Left lobe of liver (tissue), 2 donors: Measurements from ENCODE around the gene PTH2. TPM values are rescaled to one million over a fixed set of nuclear protein-coding genes. Genes with fewer than 3 reads are reported as not detected.
A peak's percentile ranks its signal among the peaks of the same experiment; 100 is the strongest.
"Not testable (repeated sequence)": the region's sequence is repeated elsewhere in the genome, so short reads cannot be mapped to it uniquely, and the experiment has no call there.

Experiments used
- ATAC-seq: fragments of 200-7000 bp; cut with Tn5 transposase; one replicate; pipeline ENCODE4 v1.9.1; 2020; ENCODE audit warnings: mild to moderate bottlenecking, moderate library complexity
- DNase-seq: peaks from one replicate; pipeline ENCODE4 v3.0.0-alpha.2; 2020; ENCODE audit warnings: low spot score
- total RNA-seq: library from RNA; stranded (reverse); gene quantifications from one replicate; pipeline ENCODE4 v1.2.1, GENCODE V29; 2021
- donor health status: DM: no; HTN: no; CAD: no; lungs with moderate emphysema.
- donor health status: DM: no; HTN: yes; CAD: no.

Gene PTH2, protein sequence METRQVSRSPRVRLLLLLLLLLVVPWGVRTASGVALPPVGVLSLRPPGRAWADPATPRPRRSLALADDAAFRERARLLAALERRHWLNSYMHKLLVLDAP
- total RNA-seq: not detected

- no peak for ATAC-seq
- no peak for DNase-seq
These were observed at the start of gene PTH2 for GRCh38 chr19:49423071-49423984. Gene PTH2, minus strand, starts transcription at chr19:49423441. Its CDS starts 102 bp downstream, at chr19:49423339.

GRCh38 chr19:49472936-49473335 lies 49.7 kb upstream of the PTH2 start:
- ATAC-seq: no peak
- no peak for DNase-seq

DNA sequence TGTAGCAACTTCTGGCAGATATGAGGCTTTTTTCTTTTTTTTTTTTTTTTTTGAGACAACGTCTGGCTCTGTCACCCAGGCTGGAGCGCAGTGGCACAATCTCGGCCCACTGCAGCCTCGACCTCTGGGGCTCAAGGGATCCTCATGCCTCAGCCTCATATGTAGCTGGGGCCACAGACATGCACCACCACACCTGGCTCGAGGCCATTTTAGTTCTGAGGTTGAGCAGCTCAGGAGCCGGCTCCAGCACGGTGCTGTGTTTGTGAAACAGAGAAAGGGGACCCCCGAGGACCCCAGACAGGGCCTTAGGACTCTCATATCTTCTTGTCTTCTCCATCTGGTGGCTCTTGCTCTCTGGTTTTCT lies 47.4 kb upstream of the PTH2 start:
- DNase-seq (no peak), ATAC-seq (no peak)

DNA sequence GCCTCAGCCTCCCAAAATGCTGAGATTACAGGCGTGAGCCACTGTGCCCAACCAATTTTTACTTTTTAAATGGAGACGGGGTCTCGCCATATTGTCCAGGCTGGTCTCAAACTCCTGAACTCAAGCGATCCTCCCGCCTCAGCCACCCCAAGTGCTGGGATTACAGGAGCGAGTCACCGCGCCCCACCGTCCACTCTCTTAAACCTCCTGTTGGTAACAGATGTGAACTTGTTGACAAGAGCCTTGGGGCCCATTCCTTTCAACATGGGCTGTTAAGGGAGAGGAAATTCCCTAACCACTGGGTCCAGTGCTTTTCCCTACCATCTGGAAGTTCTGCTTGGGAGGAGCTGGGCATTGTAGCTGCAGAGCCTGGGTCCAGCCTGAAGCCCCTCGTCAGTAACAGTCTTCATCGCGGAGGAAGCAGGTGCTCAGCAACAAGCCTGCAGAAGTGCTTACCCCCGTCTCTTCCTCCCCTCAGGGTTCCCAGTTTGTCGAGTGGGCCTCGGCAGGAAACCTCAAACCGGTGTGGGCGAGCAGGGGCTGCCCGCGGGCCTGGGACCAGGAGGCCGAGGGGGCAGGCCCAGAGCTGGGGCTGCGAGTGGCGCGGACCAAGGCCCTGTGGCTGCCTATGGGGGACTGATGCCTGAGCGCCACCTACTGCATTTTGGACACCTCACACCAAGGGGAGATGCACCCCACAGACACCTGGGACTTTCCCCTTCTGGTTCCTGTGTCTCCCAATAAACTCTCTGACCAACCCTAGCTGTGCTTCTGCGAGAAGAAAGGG lies 46.8 kb upstream of the PTH2 start:
- ATAC-seq (no peak), DNase-seq (no peak)

GRCh38 chr19:49468746-49469447 lies 45.7 kb upstream of the PTH2 start:
- ATAC-seq (no peak), DNase-seq (no peak)

DNA sequence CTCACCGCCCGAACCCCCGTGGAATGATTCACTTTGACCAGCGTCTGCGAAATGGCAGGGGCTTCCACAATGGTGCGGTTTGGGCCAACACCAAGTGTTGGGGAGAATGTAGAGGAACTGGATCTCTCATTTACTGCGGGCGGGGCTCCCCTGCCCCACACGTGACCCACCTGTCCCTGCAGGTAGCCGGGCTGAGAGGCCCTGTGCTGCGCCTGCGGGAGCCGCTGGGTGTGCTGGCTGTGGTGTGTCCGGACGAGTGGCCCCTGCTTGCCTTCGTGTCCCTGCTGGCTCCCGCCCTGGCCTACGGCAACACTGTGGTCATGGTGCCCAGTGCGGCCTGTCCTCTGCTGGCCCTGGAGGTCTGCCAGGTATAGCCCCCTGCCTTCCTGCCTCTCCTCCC lies 45.0 kb upstream of the PTH2 start:
- ATAC-seq: no peak
- DNase-seq: no peak

GRCh38 chr19:49465371-49465770 lies 42.1 kb upstream of the PTH2 start:
- DNase-seq (no peak), ATAC-seq (no peak)

DNA sequence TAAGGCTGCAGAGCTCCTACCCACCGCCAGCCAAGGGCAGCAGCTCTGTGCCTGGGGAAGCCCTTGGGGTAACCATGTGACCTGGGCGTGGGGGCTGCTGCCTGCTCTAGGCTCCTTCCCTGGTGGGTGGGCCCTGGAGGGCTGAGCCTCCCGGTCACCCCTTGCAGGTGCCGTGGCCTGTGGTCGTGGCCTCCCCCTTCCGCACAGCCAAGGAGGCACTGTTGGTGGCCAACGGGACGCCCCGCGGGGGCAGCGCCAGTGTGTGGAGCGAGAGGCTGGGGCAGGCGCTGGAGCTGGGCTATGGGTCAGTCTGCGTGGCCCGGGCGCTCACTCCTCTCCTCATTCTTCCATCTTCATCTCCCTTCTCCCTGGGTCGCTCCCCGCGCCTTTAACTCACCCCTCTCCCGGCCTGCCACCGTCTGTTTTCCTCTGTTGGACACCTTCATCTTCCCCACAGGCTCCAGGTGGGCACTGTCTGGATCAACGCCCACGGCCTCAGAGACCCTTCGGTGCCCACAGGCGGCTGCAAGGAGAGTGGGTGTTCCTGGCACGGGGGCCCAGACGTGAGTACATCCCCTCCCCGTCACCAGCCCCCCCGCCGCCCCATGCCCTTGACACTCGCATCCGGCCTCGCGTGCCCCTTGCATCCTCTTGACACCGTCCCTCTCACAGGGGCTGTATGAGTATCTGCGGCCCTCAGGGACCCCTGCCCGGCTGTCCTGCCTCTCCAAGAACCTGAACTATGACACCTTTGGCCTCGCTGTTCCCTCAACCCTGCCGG lies 40.9 kb upstream of the PTH2 start:
- DNase-seq: no peak
- no peak for ATAC-seq

- ATAC-seq (no peak), DNase-seq (no peak)
These were observed 39.3 kb upstream of the PTH2 start for GRCh38 chr19:49462492-49462891.

DNA sequence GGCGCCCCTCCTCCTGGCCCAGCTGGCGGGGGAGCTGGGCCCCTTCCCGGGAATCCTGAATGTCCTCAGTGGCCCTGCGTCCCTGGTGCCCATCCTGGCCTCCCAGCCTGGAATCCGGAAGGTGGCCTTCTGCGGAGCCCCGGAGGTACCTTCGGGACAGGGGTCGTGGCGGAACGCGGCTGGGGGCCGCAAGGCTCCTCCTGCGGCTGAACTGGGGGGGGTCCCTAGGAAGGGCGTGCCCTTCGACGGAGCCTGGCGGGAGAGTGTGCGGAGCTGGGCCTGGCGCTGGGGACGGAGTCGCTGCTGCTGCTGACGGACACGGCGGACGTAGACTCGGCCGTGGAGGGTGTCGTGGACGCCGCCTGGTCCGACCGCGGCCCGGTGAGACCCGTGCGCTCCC lies 38.4 kb upstream of the PTH2 start:
- DNase-seq (no peak), ATAC-seq (no peak)

GRCh38 chr19:49461130-49461529 lies 37.9 kb upstream of the PTH2 start:
- not testable (repeated sequence) for DNase-seq

DNA sequence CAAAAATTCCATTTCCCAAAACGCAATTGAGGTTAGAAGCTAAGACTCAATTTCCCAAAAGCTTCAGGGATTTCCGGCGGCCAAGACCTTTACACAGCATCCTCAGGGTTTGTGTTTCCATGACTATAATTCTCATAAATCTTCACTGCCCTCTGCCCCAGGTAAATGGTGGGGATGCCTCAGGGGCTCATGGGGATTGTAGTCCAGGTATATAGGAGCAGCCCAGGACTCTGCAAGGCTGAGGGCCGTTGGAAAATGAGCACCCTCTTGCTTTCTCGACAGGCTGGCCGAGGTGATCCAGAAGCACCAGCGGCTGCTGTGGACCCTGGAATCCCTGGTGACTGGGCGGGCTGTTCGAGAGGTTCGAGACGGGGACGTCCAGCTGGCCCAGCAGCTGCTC lies 36.1 kb upstream of the PTH2 start:
- ATAC-seq (no peak), DNase-seq (no peak)

More at GRCh38 chr19:49461130-49461529, 37.9 kb upstream of the PTH2 start:
- not testable (repeated sequence) for ATAC-seq

DNA sequence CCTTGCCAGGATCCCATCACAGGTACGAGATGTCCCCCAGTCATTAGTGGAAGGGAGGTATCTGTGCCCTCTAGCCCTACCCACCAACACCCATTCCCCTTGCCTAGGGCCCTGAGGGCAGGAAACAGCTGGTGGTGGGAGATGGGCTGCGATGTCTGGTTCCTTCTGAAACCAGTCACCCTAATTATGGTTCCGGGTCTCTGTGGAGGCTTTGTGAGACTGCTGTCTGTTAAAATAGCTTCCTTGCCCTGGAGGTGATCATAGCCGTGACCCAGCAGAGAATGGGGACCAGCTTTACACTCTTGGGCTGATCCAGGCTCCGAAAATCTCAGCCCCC lies 35.3 kb upstream of the PTH2 start:
- no peak for ATAC-seq
- DNase-seq: no peak

- ATAC-seq (no peak), DNase-seq (no peak)
These were observed 33.1 kb upstream of the PTH2 start for GRCh38 chr19:49456326-49456725.

DNA sequence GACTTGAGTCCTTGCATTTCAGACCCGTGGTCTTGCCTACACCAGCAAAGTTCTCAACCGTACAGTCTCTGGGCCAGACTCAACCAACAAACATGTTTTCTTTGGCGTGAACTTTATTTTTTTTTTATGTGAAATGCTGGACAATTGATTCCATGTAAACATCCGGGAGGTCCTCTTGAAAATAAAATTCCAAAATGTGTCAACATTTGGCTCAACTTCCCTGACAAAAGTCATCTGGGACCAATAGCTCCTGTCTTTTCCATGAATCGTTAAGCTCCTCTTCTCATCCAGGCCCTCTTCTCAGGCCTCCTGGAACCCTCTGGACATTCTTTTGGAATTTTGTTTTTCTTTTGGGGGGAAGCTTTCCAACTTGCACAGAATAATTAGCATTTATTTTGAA lies 32.5 kb upstream of the PTH2 start:
- ATAC-seq: no peak
- no peak for DNase-seq

DNA sequence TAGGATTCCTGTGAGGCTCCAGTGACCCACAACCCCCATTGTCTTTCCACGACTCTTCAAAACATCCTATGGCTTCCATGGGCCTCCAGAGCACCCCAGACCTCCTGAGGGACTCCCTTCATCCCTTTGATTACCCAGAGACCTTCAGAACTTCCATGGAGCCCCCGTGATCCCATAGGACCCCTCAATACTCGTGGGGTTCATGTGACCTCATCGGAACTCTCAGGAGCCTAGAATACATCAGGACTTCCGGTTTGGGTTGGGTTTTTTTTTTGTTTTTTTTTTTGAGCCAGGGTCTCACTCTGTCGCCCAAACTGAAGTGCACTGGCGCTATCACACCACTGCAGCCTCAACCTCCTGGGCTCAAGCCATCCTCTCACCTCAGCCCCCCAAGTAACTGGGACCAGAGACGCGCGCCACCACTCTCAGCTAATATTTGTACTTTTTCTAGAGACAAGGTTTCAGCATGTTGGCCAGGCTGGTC lies 30.6 kb upstream of the PTH2 start:
- no peak for ATAC-seq

GRCh38 chr19:49453013-49453756 lies 29.9 kb upstream of the PTH2 start, which contains the start of gene ALDH16A1:
Gene ALDH16A1, plus strand, starts transcription at chr19:49453225. Its CDS starts 107 bp downstream, at chr19:49453332.
- peak; percentile 98 for DNase-seq
- peak; percentile 87 for ATAC-seq

More for the DNA sequence above, 30.6 kb upstream of the PTH2 start:
- DNase-seq: no peak

GRCh38 chr19:49451430-49452181 lies 28.4 kb upstream of the PTH2 start, which contains the start of gene PIH1D1:
Gene PIH1D1, minus strand, starts transcription at chr19:49451814. Its CDS starts 240 bp downstream, at chr19:49451574.
- DNase-seq: peak; percentile 97
- ATAC-seq: peak; percentile 77

GRCh38 chr19:49450405-49450804 lies 27.2 kb upstream of the PTH2 start:
- ATAC-seq (no peak), DNase-seq (no peak)
